Right atrium auricular region (tissue), 2 donors: Measurements from ENCODE around the gene GALNT7. TPM values are rescaled to one million over a fixed set of nuclear protein-coding genes. Genes with fewer than 3 reads are reported as not detected.

Experiments used
- DNase-seq: peaks from one replicate; pipeline ENCODE4 v3.0.0-alpha.2; 2019; ENCODE audit warnings: low spot score
- H3K27ac ChIP-seq, 2 donors: fragments of 200-600 bp; sonication (generic); 1 replicate in 1 of 2; 2 replicates in 1 of 2; pipeline ENCODE4 v1.5.1; 2016 to 2019
- H3K27me3 ChIP-seq, 2 donors: fragments of 200-600 bp; sonication (generic); one replicate each; pipeline versions ENCODE4 v1.5.1 to v1.6.0; 2017 to 2019
- H3K36me3 ChIP-seq: fragments of 200-600 bp; sonication (generic); one replicate; pipeline ENCODE4 v1.5.1; 2016
- H3K4me1 ChIP-seq, 2 donors: fragments of 200-600 bp; sonication (generic); one replicate each; pipeline versions ENCODE4 v1.5.1 to v1.6.0; 2017 to 2019
- H3K4me3 ChIP-seq, 2 donors: fragments of 200-600 bp; sonication (generic); 1 replicate in 1 of 2; 2 replicates in 1 of 2; pipeline ENCODE4 v1.5.1; 2017 to 2019; ENCODE audit warnings: mild to moderate bottlenecking in 1 of 2, moderate library complexity in 1 of 2
- H3K9me3 ChIP-seq, 2 donors: fragments of 200-600 bp; sonication (generic); one replicate each; pipeline ENCODE4 v1.5.1; 2019
- CTCF ChIP-seq, 2 donors: fragments of 200-600 bp; sonication (generic); IDR thresholded peaks; one replicate each; pipeline ENCODE4 v1.5.1; 2019; ENCODE audit warnings: antibody characterized with exemption in 2 of 2
- total RNA-seq, 2 donors: library from RNA; depleted of rRNA; stranded (reverse); fragments of >200 nt; gene quantifications; one replicate each; pipeline ENCODE4 v1.1.0, GENCODE V29; 2016

GALNT7 gene
- total RNA-seq, 2 donors from 2014 or later, result 5.4 to 6.5 TPM

- H3K9me3 ChIP-seq, result no peaks in the 10 kb centered on the region
- H3K36me3 ChIP-seq, result no peaks in the 10 kb centered on the region
- H3K27me3 ChIP-seq, result no peaks in the 10 kb centered on the region
- H3K4me3 ChIP-seq, result no peak overlapping the region
- no peak for TF ChIP-seq CTCF (IDR thresholded peaks at IDR 0.05)
- no peak for DNase-seq
- H3K27ac ChIP-seq, result no peak overlapping the region
- H3K4me1 ChIP-seq, result peaks cover 0 to 6% of the 10 kb centered on the region in 2 donors
These were observed 61.5 kb downstream of the GALNT7 start for GRCh38 chr4:173230062-173230461.

GRCh38 chr4:173231916-173232315 is 63.3 kb downstream of the GALNT7 start:
- Histone ChIP-seq H3K27ac (no peak overlapping the region), H3K4me1 (peaks cover 0 to 12% of the 10 kb centered on the region in 2 donors), H3K4me3 (no peak overlapping the region), H3K36me3 (no peaks in the 10 kb centered on the region), H3K9me3 (no peaks in the 10 kb centered on the region), H3K27me3 (no peaks in the 10 kb centered on the region)
- peak in 1 of 2 donors; percentile 52 for TF ChIP-seq CTCF (IDR thresholded peaks at IDR 0.05)
- DNase-seq, result no peak

- peak overlapping the region in 1 of 2 donors; percentile 22 for H3K27ac ChIP-seq
- H3K4me3 ChIP-seq, result no peak overlapping the region
- no peak for DNase-seq
- H3K9me3 ChIP-seq, result no peaks in the 10 kb centered on the region
- peaks cover 0 to 20% of the 10 kb centered on the region in 2 donors for H3K4me1 ChIP-seq
- no peaks in the 10 kb centered on the region for H3K36me3 ChIP-seq
- H3K27me3 ChIP-seq, result no peaks in the 10 kb centered on the region
- no peak for TF ChIP-seq CTCF (IDR thresholded peaks at IDR 0.05)
These were observed 65.2 kb downstream of the GALNT7 start for GRCh38 chr4:173233857-173234256.

- Histone ChIP-seq H3K9me3 (no peaks in the 10 kb centered on the region), H3K36me3 (no peaks in the 10 kb centered on the region), H3K4me1 (peaks cover 0 to 20% of the 10 kb centered on the region in 2 donors), H3K4me3 (no peak overlapping the region), H3K27ac (no peak overlapping the region), H3K27me3 (no peaks in the 10 kb centered on the region)
- no peak for DNase-seq
- no peak for TF ChIP-seq CTCF (IDR thresholded peaks at IDR 0.05)
These were observed 66.4 kb downstream of the GALNT7 start for GRCh38 chr4:173235050-173235449.

- TF ChIP-seq CTCF (IDR thresholded peaks at IDR 0.05), result no peak
- no peaks in the 10 kb centered on the region for H3K9me3 ChIP-seq
These were observed 67.7 kb downstream of the GALNT7 start for GRCh38 chr4:173236301-173236700.

GRCh38 chr4:173237152-173237551 is 68.5 kb downstream of the GALNT7 start:
- H3K4me1 ChIP-seq, result peaks cover 0 to 20% of the 10 kb centered on the region in 2 donors
- no peak for TF ChIP-seq CTCF (IDR thresholded peaks at IDR 0.05)

More at GRCh38 chr4:173236301-173236700, 67.7 kb downstream of the GALNT7 start:
- H3K36me3 ChIP-seq, result no peaks in the 10 kb centered on the region
- H3K4me3 ChIP-seq, result no peak overlapping the region
- H3K27me3 ChIP-seq, result no peaks in the 10 kb centered on the region
- no peak overlapping the region for H3K27ac ChIP-seq
- H3K4me1 ChIP-seq, result peaks cover 0 to 20% of the 10 kb centered on the region in 2 donors
- no peak for DNase-seq

More at GRCh38 chr4:173237152-173237551, 68.5 kb downstream of the GALNT7 start:
- no peak overlapping the region for H3K4me3 ChIP-seq
- no peaks in the 10 kb centered on the region for H3K9me3 ChIP-seq
- H3K36me3 ChIP-seq, result no peaks in the 10 kb centered on the region
- no peak overlapping the region for H3K27ac ChIP-seq
- no peaks in the 10 kb centered on the region for H3K27me3 ChIP-seq
- DNase-seq, result no peak
